ENCODE data around the gene RPRD1B.
"Not testable (repeated sequence)": the region's sequence is repeated elsewhere in the genome, so short reads cannot be mapped to it uniquely, and the experiment has no call there.

Gene RPRD1B

DNA sequence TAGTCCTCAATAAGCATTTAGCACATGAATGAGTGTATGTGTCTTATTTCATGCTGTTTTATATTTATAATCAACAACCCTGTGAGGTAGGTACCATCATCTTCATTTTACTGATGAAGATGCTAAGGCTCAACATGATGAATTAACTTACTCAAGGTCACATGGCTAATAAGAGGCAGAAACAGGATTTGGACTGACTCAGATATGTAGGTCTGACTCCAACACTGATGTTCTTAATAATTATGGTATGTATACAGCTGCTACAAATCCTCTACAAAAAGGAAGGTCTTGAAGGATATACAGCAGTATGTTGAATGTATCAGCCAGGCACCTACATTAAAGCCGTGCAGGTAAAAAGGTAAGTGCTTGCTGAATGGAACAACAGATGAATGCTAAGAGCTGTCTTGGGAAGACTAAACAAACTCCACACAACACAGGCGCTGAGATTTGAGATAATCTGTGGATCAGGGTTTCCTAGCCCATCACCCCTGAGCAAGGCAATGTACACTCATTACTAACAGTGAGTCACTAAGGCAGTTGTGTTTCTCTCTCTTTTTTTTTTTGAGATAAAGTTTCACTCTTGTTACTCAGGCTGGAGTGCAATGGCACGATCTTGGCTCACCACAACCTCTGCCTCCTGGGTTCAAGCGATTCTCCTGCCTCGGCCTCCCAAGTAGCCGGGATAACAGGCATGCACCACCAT is 32.2 kb upstream of the RPRD1B start:
- no peak for DNase-seq

DNA sequence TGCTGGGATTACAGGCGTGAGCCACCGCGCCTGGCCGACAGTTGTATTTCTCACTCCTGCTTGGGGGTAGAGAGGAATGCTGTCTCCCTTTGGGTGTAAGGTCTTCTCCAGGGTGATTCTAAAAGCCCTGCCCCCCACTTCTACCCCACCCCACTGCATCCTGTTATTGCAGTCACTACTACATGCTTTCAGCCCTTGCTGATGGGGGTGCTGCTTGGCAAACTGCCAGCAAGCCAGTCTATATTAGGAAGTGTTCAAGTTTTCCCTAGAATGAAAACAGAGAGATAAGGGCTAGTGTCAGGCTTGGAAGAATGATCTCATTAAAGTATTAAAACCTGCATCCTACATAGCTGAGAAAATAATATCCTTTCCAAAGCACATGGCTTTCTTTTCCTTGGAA is 31.6 kb upstream of the RPRD1B start:
- no peak for DNase-seq

DNA sequence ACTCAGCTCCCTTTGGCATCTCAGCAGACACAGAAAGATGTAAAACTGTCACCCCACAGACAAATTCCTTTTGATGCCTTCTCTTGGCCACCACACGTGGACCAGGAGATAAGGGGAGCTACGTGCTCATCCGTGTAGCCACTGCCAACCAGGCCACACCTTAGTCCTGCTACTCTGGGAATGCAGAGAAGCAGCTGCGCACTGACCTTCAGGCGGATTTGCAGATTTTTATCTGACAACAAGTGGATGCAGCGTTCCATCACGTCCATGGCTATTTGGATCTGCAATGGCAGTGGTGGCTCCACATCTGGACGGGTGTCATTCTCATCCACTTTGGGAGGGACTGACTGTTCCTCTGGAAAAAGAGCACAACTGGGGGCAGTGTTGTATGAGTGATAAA is 31.1 kb upstream of the RPRD1B start:
- no peak for DNase-seq

DNA sequence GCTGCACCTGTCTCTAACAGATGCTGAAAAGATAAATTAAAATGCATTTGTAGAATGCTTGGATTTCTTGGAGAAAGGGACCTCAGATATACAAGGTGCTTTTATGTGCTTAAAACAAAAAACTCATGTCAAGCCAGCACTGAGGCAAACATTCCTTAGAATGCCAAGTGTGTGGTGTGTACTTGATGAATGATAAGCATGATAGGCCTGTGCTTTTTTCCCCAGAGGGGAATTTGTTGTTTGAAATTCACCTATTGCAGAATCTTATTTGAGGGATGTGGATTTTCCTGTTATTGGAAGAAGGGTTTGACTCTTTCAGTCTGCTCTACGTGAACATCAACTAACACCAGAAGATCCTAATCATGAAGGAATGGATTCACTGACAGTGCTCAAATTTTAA is 29.1 kb upstream of the RPRD1B start:
- no peak for DNase-seq

DNA sequence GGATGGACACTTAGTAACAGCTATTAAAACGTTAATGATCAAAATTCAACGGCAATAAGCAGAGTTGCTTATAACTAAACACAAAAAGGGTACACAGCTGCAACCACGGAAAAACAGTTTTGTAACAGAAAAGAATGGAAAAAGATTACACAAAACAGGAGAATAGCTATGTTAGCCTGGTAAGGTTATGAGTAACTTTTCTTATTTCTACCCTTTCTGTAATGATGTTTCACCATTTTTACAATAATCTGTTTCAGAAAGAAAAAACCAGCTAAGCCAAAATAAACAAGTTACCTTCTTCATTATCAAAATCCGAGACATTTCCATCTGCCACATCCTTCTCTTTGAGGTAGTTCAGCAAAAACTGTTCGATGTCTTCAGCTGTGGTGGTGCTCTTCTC is 27.6 kb upstream of the RPRD1B start:
- DNase-seq, result no peak

DNA sequence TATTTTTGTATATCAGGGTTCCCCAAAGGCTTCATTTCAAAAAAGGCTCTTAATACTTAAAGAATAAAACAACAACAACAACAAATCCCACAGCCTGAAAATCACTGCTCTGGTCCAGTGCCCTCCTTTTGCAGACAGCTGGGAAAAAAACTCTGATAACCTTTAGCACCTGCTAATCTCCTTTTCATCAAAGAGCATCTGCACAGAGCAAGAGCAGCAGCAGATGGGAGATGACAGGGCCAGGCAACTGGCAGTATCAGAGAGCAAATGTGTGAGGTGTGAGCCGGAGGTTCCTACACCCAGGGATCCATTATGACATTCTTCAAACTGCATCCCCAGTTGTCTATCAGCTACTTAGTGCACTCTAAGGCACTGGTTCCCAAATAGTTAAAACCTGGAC is 26.0 kb upstream of the RPRD1B start:
- DNase-seq, result no peak

DNA sequence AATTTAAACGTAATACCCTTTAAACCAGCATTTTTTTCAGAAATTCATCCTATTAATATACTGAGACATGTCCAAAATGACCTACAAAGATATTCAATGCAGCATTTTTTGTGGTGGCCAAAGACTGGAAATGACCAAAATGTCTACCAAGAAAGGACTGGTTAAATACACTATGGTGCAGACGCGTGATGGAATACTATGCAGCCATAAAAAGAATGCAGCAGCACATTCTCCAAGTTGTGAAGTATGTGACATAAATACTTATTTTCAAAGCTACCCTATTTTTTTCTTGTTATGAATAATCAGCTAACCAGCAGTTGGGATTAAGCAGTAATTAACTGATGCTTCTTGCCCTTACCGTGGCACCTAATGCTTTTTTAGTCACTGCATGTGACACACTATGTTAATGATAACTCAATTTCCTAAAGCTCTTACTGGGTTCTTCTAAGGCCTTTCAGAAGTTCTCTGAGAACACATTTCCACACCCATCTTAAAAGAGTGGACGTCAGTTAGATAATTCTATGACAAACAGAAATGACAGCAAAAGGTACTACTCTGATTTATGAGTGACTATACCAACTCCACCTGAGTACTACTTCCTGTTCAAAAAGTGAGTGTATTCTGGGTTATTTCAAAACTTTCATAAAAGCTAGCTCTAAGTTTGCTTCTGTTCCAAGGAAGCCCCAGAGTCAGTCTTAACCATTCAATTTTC is 25.2 kb upstream of the RPRD1B start:
- DNase-seq, result no peak

DNA sequence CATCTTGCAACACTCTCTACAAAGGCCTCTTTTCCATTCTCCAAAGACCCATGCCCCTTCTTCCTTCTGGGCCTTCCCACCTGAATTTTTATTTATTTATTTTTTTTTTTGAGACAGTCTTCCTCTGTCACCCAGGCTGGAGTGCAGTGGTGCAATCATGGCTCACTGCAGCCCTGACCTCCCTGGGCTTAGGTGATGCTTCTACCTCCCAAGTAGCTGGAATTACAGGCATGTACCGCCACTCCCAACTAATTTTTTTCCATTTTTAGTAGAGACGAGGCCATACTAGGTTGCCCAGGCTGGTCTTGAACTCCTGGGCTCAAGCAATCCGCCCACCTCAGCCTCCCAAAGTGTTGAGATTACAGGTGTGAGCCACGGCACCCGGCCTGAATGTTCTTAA is 24.1 kb upstream of the RPRD1B start:
- not testable (repeated sequence) for DNase-seq

DNA sequence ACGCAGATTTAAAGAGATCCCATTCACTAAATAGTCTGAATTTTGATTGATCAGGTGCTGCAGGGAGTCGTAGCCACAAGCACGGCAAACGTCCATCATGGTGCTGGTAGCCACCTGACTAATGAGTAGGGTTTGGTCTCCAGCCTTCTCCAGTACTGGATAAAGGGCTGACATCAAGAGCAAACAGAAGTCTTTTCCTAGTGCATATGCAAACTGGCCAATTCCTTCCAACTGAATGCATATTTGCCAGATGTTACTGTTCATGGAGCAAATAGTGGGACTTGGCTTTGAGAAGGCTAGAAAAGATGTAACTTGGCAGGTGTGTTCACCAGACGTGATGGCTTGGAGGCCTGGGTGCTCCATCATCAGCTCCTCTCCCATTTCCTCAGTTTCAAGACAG is 21.9 kb upstream of the RPRD1B start:
- DNase-seq, result no peak

DNA sequence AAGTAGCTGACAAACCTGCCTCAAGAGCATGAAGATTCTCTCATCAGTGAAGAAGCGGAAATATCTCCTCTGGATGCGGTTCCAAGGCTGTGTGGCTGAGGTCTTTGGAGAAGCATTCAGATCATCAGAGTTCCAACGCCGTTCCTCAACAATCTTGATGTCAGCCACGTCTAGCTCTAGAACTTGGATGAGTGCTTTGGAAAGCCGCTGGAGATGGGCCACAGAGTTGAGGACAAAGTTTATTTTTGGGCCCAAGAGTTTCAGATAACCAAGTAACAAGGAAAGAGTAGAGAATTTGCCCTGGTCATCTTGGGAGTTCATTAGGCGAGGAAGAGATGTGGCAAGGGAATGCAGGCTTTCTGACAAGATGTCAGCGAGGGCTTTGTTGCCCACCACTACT is 21.2 kb upstream of the RPRD1B start:
- DNase-seq, result no peak

DNA sequence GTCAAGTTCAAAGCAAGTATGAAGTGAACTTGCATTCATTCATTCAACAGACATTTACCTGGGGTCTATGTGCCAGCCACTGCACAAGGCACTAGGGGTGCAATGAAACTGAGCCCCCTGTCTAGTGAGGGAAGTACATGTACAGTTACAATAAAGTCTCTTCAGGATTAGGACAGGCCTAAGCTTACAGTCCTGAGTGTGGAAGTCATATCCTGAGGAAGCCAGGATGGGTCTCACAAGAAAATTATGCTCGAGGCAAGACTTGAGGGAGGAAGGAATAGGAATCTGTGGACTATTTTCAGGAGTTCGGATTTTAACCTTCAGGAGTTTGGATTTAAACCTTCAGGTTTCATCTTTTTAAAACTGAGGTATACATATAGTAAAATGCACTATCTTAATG is 19.7 kb upstream of the RPRD1B start:
- DNase-seq, result no peak

DNA sequence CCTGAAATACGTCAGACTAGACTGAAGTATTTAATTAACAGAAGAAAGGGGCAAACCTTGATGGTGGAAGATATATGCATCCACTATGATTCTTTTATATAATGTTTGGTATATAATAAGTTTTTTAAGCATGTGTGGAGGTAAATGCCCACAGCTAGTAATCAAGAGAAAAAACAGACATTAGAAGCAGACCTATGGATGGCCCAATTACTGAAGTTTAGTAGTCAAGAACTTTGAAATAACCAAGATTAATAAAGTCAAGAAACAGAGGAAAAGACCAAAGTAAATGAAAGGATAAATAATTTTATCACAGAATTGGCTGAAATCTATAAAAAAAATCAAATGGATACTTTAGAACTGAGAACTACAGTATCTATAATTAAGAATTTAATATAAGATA is 15.6 kb upstream of the RPRD1B start:
- no peak for DNase-seq

DNA sequence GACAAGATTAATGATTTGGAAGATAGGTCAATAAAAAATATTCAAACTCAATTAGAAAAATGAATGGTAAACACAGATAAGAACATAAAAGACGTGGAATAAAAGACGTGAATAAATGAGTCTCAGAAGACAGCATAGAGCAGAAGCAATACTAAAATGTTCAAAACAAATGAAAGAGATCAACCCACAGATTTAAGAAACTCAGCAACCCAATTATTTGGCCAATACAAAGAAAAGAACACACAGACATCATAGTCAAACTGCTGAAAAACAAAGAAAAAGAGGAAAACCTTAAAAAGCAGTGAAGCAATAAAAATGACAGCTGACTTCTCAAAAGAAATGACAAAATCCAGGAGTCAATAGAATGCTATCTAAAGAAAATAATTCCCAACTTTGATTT is 15.2 kb upstream of the RPRD1B start:
- no peak for DNase-seq

DNA sequence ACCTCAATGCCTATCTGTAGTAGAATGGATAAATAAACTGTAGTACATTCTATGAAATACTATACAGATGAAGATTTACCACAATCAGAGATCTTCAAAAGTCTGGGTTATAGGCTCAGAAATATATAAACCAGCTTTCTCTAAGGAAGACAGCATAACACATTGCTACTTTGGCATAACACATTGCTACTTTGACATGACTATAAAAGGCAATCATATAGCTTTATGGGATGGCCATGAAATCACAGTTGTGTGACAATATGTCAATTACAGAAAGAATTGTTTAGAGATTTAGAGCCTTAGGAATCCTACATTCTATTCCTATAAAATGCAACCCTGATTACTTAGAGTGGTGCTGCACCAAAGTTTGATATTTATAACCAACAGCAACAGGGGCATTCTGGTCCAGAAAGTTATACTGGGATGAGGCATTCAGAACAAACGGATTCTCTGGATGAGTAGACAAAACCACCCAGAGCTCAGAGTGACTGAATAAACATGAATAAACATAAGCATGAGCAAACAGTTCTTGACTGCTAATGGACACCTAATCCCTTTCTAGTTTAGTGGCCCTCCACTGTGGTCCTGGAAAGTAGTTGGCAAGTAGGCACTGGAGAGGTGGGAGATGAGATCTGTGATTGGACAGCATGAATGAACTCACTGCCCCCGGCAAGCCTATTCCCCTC is 12.3 kb upstream of the RPRD1B start:
- DNase-seq, result no peak

DNA sequence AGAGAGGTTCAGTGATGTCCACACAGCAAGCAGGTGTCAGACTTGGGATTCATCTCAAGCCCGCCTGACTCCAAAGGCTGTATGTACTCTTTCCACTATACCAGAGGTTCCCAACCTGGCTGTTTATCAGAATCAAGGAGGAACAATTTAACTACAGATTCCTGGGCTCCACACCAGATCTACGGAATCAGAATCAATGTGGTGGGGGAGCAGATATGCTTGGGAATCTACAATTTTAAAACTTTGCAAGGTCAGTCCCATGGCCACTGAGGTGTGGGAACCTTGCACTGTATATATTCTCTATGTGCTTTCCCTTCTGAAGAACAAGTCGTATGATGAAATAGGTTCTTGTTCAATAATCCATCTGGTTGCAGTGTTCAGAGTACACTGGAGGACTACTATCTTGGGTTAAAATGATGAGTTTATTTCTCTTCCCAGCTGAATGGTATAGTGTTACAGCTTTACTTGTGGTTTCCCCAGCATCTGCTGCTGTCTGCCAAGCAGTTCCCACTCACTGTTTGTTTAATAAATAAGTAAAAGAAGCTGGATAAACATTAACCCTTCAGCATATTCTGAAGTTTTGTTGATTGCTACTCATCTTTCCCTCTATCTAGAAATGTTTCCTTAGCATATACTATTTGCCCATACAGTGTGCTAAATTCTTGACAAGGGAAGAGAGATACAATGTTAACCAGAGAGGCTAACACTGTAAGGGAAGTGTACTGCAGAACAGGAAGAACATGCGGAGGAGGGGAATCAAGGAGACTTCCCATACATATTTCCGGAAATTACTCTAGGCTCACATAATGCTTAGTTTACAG is 10.2 kb upstream of the RPRD1B start:
- no peak for DNase-seq

DNA sequence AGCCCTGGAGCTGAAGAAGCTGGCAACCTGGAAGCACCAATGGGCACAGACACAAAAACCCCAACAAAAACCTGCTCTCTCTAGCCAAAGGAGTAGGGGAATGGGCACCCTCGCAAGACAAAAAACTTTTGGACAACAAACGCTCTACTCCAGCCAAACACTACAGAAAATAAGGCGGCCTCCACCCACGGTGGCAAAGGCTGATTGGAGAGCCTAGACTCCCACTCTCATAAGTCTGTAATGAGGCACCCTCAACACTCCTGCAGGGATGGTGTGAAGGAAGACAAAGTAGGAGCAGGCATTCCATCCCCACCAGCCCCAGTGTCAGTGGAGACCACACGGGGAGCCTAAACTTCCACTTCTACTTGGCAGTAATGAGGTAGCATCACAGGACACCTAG is 9.1 kb upstream of the RPRD1B start:
- no peak for DNase-seq

DNA sequence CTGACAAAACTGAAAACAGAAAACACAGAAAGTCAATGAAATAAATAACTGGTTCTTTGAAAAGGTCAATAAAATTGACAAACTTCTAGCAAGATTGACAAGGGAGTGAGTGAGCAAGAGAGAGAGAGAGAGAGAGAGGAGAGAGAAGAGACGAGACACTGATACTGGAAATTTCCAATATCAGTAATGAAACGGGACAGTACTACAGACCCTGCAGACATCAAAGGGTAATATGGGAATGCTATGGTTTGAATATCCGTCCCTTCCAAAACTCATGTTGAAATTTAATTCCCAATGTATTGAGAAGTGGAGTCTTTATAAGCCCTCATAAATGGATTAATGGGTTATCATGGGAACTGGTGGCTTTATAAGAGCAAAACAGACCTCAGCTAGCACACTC is 4.1 kb upstream of the RPRD1B start:
- DNase-seq, result no peak

DNA sequence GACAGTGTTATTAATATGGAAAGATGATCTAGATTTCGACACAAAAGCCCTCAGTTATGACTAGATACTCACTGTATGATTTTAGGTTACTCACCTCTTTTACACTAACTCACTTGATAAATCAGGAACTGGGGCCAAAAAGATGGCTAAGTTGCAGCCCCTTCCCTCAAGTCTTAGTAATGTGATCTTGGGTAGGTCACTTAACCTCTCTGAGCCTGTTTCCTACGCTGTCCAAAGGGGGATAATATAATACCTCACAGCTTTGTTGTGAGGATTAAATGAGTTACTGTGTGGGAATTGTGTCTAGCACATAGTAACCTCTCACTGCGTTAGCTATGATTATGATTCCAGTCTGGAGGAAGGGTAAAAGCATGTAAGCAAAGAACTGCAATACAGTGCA is 1.6 kb upstream of the RPRD1B start:
- DNase-seq, result no peak

DNA sequence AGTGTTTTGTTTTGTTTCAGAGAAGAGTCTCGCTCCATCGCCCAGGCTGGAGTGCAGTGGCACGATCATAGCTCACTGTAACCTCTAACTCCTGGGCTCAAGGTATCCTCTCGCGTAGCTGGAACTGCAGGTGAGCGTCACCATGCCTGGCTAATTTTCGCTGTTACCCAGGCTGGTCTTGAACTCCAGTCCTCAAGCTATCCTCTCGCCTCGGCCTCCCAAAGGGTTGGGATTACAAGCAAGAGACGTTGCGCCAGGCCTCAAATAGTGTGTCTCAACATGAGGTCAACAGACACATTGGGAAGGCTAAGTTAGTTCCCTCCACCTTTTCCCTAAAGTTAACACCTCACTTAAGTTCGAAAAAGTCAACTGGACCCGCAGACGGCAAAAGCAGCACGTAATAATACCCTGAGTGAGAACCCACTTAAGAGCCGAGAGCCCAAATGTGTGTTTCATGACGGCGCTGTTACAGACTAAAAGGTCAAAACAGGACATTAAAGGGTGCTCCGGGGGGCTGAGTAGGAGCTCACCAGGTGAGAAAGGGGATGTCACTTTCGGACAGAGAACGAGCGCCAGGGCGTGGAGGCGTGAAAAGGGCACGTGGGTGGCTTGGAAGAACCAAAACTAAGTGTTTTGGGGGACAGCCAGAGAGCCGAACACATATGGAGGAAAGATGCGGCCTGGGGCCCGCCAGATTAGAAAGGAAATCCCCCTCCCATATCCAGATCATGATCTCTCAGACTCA is 789 bp upstream of the RPRD1B start:
- DNase-seq, result no peak

DNA sequence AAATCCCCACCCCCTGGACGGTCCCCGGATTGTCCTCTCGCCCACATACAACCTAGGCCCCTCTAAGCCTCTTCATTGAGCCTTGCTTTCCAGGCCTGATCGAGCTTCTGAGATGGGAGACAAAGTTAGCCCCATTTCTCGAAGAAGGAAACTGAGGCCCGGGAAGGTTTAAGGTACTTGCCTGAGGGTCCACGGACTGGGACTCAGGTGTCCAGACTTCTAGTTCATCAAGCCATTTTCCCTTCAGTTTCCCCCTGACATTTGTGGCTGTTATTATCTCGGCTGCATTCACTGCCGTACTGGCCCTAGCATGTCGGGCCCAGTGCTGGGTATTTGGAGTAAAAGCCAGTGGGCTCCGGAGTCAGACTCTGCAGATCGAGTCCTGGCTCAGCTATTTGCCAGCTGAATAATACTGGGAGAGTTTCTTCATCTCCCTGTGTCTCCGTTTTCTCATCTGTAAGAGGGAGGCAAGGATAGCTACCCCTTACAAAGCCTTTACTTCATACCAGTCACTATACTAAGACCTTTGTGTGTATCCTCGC is 633 bp downstream of the RPRD1B start:
- no peak for DNase-seq

DNA sequence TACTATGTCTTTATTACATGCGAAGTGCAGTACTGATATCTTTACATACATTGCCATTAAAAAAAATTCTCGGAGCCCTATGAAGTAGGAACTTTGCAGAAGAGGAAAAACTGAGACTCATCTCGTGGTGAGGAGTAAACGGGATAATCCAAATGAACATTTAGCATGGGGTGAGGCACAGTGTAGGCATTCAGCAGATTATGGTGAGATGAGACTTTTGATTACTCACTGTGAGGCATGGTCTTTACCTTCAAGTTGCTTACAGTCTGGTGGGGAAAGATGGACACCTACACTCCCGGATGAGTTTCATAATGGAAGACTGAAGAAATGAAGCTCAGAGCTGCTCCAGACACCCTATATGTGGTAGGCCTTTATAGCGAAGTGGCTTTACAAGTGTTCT is 1.4 kb downstream of the RPRD1B start:
- no peak for DNase-seq

DNA sequence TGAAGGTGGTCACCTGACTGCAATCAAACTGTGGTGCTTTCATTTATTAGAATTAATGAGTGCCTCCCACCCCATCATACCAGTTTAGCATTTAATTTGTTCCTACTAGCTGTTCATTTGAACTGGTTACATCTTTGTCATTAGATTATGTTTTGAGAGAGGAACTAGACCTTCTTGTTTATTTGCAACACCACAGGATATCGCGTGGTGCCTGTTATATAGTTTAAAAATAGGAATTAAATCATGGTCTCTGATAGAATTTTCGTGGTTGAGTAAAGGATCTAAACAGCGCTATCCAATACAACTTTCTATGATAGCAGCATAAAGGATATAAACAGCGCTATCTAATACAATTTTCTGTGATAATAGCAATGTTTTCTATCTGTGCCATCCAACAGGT is 2.8 kb downstream of the RPRD1B start:
- DNase-seq, result no peak

DNA sequence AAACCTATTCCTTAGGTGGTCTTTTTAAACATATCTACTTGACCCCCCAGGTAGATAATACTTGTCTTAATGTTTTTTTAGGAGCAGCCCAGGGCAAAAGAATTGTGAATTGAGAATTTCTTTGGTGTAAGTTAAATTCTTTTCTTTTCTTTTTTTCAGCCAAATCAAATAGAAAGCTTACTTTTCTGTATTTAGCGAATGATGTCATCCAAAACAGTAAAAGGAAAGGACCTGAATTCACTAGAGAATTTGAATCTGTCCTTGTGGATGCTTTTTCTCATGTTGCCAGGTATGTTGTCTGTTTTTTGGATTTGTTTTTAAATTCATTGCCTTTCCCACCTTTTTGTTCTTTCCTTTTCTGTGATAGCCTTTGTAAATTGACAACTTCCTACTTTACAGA is 6.7 kb downstream of the RPRD1B start:
- DNase-seq, result no peak
